ENCODE data around the gene APBB2. TPM values are rescaled to one million over a fixed set of nuclear protein-coding genes. Genes with fewer than 3 reads are reported as not detected.
A peak's percentile ranks its signal among the peaks of the same experiment; 100 is the strongest.

The APBB2 gene
- total RNA-seq, 4 donors from 2014 or later, result 32.4 to 133 (median 92.1) TPM

DNA sequence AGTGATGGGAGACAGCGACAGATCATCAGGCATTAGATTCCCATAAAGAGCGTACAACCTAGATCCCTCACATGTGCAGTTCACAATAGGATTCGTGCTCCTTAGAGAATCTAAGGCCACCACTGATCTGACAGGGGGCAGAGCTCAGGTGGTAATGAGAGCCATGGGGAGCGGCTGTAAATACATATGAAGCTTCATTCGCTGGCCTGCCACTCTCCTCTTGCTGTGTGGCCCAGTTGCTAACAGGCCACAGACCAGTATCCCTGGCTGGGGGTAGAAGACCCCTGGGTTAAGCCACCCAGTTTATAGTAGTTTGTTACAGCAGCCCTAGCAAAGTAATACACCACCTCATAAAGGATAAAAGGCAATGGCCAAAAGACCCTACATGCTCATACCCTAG, 30.3 kb downstream of the APBB2 start:
- DNase-seq, result no peak
- no peaks in the 10 kb centered on the region for H3K27me3 ChIP-seq
- H3K27ac ChIP-seq, result no peak overlapping the region
- no peak for TF ChIP-seq POLR2A (IDR thresholded peaks at IDR 0.05)
- TF ChIP-seq, protein P1, sequence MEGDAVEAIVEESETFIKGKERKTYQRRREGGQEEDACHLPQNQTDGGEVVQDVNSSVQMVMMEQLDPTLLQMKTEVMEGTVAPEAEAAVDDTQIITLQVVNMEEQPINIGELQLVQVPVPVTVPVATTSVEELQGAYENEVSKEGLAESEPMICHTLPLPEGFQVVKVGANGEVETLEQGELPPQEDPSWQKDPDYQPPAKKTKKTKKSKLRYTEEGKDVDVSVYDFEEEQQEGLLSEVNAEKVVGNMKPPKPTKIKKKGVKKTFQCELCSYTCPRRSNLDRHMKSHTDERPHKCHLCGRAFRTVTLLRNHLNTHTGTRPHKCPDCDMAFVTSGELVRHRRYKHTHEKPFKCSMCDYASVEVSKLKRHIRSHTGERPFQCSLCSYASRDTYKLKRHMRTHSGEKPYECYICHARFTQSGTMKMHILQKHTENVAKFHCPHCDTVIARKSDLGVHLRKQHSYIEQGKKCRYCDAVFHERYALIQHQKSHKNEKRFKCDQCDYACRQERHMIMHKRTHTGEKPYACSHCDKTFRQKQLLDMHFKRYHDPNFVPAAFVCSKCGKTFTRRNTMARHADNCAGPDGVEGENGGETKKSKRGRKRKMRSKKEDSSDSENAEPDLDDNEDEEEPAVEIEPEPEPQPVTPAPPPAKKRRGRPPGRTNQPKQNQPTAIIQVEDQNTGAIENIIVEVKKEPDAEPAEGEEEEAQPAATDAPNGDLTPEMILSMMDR (IDR thresholded peaks at IDR 0.05), result no peak
- no peaks in the 10 kb centered on the region for H3K9me3 ChIP-seq
- intact Hi-C loops (cut with DNase I; ENCODE audit: low total_unique reads), result no loop called here
- H3K4me1 ChIP-seq, result peaks cover 0 to 14% of the 10 kb centered on the region in 2 donors
- no peak overlapping the region for H3K4me3 ChIP-seq
- H3K36me3 ChIP-seq, result no peaks in the 10 kb centered on the region

DNA sequence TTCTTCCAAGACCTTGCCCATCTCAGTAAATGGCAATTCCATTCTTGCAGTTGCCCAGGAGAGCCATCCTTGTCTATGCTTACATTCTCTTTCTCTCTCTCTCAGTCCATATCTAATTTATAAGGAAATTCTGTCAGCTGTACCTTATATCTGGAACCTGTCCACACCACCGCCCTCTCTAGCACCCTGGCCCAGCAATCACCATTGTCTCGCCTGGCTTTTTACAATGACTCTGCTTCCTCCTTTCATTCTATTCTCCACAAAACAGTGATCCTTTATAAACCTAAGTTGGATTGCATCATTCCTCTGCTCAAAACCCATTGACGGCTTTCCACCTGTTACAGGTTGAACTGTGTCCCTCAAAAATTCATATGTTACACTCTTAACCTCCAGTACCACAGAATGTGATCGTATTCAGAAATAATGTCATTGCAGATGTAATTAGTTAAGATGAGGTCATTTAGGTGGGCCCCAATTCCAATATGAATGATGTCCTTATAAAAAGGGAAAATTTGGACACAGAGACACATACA, 31.3 kb downstream of the APBB2 start:
- no peak for TF ChIP-seq POLR2A (IDR thresholded peaks at IDR 0.05)
- TF ChIP-seq, protein P1 (IDR thresholded peaks at IDR 0.05), result no peak
- Histone ChIP-seq H3K9me3 (no peaks in the 10 kb centered on the region), H3K4me1 (peaks cover 0 to 21% of the 10 kb centered on the region in 2 donors), H3K4me3 (no peak overlapping the region), H3K36me3 (no peaks in the 10 kb centered on the region), H3K27me3 (no peaks in the 10 kb centered on the region), H3K27ac (no peak overlapping the region)
- intact Hi-C loops (cut with DNase I; ENCODE audit: low total_unique reads), result no loop called here
- no peak for DNase-seq

DNA sequence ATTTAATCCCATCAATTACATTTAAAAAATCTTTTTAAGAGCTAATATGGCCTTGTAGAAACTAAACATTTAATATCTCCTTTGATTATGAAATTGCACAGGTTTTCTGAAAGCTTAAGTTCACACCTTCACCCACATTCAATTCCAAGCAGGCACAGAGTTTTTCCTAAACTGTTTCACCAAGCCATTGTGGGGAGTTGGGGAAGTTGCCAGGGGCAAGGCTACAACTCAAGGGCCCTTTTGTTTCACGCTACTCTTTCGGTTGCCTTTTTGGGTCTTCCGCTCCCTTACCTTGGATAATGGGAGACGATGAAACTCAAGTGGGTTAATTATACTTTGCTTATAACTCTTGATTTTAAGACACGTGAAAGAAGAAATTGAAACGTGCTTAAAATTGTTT, 33.3 kb downstream of the APBB2 start:
- Histone ChIP-seq H3K27ac (no peak overlapping the region), H3K36me3 (no peaks in the 10 kb centered on the region), H3K4me3 (no peak overlapping the region), H3K9me3 (no peaks in the 10 kb centered on the region), H3K27me3 (no peaks in the 10 kb centered on the region), H3K4me1 (peaks cover 6 to 18% of the 10 kb centered on the region in 2 donors)
- TF ChIP-seq, protein P1 (IDR thresholded peaks at IDR 0.05), result no peak
- TF ChIP-seq POLR2A (IDR thresholded peaks at IDR 0.05), result no peak
- intact Hi-C loops (cut with DNase I; ENCODE audit: low total_unique reads), result no loop called here
- DNase-seq, result no peak

DNA sequence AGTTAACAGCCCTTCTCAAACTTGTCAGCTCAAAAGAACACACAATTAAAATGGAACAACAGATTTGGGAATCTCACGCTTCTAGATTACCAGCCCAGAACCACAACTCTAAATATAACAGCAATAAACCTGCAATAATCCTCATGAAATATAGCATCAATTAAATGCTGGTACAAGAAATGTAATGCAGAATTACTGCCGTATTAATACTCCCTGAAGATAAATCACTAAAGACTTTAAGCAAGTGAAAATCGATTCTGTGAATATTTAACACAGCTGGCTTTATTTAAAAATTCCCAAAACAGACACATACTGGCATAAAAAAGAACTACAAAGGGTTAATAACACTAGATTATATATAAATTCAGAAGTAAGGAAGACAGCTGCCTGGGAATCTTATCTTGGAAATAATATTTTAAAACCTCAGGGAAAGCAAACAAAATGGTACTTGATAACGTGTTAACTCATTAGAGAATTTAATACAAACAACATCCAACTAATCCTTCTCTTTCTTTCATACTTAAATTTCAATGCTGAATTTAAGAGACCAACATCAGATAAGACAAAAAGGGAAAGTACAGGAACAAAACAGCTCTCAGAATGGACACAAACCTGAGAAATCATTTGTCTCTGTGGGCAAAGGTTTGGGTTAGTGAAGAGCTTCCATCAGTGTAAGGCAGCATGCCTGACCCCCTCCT, 34.7 kb downstream of the APBB2 start:
- H3K4me3 ChIP-seq, result no peak overlapping the region
- no peaks in the 10 kb centered on the region for H3K27me3 ChIP-seq
- no peaks in the 10 kb centered on the region for H3K36me3 ChIP-seq
- peaks cover 6 to 18% of the 10 kb centered on the region in 2 donors for H3K4me1 ChIP-seq
- H3K27ac ChIP-seq, result peak overlapping the region; percentile 20 to 25
- intact Hi-C loops (cut with DNase I; ENCODE audit: low total_unique reads), result no loop called here
- no peak for DNase-seq
- no peak for TF ChIP-seq POLR2A (IDR thresholded peaks at IDR 0.05)
- TF ChIP-seq, protein P1 (IDR thresholded peaks at IDR 0.05), result no peak
- no peaks in the 10 kb centered on the region for H3K9me3 ChIP-seq
